OCI-LY1 (cell line): ENCODE results near the gene NEK6.

Source experiments
- CTCF ChIP-seq: fragments of 200-600 bp; sonication (generic), shearing (Covaris generic); IDR thresholded peaks from 2 replicates; pipeline ENCODE4 v1.5.1; 2017; ENCODE audit warnings: mild to moderate bottlenecking, antibody characterized with exemption, low read length, moderate library complexity, mixed read lengths
- EZH2 ChIP-seq: fragments of 200-600 bp; sonication (generic), shearing (Covaris generic); IDR thresholded peaks from 2 replicates; pipeline ENCODE4 v1.8.0; 2017; ENCODE audit warnings: borderline replicate concordance, mixed run types, mild to moderate bottlenecking, antibody characterized with exemption, low read length, moderate library complexity, mixed read lengths

- TF ChIP-seq CTCF (no peak), EZH2 (no peak)
Observed at GRCh38 chr9:124303762-124304161, 46.0 kb downstream of the NEK6 start.
